K562 (cell line): Measurements from ENCODE around the gene TRIM14. TPM values are rescaled to one million over a fixed set of nuclear protein-coding genes. Genes with fewer than 3 reads are reported as not detected.
A peak's percentile ranks its signal among the peaks of the same experiment; 100 is the strongest.

Experiments used
- BRD9 ChIP-seq: fragments of 450-650 bp; IDR thresholded peaks from 2 replicates; pipeline ENCODE4 v1.6.1; 2018; ENCODE audit warnings: low read depth; ENCODE audit not compliant: partially characterized antibody
- HCFC1 ChIP-seq: IDR thresholded peaks from 2 replicates; pipeline ENCODE4 v1.6.1; 2012; ENCODE audit warnings: low read depth, low read length, improper control_type of control experiment
- KAT7 ChIP-seq: sonication (generic); formaldehyde crosslinking; IDR thresholded peaks from 2 replicates; pipeline ENCODE4 v1.8.0; 2022; ENCODE audit warnings: missing genetic modification reagents, mild to moderate bottlenecking, borderline replicate concordance
- MXI1 ChIP-seq: IDR thresholded peaks from 2 replicates; pipeline ENCODE4 v1.6.1; 2011; ENCODE audit warnings: low read depth, mild to moderate bottlenecking, improper control_type of control experiment, low read length
- MYBL2 ChIP-seq, 2 experiments: fragments of 450-650 bp in 1 of 2; sonication (generic) in 1 of 2; formaldehyde crosslinking in 1 of 2; IDR thresholded peaks; 2 replicates each; pipeline versions ENCODE4 v1.6.1 to v1.8.1; 2017 to 2022; ENCODE audit warnings: borderline replicate concordance in 1 of 2, inconsistent platforms in 1 of 2, low read depth in 1 of 2, mild to moderate bottlenecking in 1 of 2, missing genetic modification reagents in 1 of 2, moderate library complexity in 1 of 2
- RBM25 ChIP-seq: fragments of 200-400 bp; formaldehyde crosslinking; IDR thresholded peaks from 2 replicates; pipeline ENCODE4 v1.6.1; 2018; ENCODE audit warnings: low read length, low read depth, moderate library complexity; ENCODE audit not compliant: severe bottlenecking
- ZNF217 ChIP-seq: sonication (generic); formaldehyde crosslinking; IDR thresholded peaks from 2 replicates; pipeline ENCODE4 v1.8.0; 2022; ENCODE audit warnings: mild to moderate bottlenecking, missing genetic modification reagents
- ZNF449 ChIP-seq: fragments of 250-450 bp; sonication (Bioruptor Pico); IDR thresholded peaks from 2 replicates; pipeline ENCODE4 v1.8.0; 2022; ENCODE audit warnings: moderate library complexity, mild to moderate bottlenecking, inconsistent platforms
- ZNF561 ChIP-seq: fragments of 450-650 bp; formaldehyde crosslinking; conservative IDR thresholded peaks from 2 replicates; pipeline ENCODE4 v1.4.0; 2020; ENCODE audit warnings: mild to moderate bottlenecking, moderate library complexity
- ZSCAN29 ChIP-seq: fragments of 450-650 bp; IDR thresholded peaks from 2 replicates; pipeline ENCODE4 v1.6.1; 2017
- polyA plus RNA-seq, 8 experiments: library from polyadenylated mRNA; depleted of rRNA in 4 of 8; stranded (reverse) in 5 of 8; unstranded in 3 of 8; fragments of >200 nt; fragmentation: Nextera tagmentation in 2 of 8; fragmentation: Illumina TruSeq in 1 of 8; extraction: Ambion mirVana in 2 of 8; extraction: Trizol in 1 of 8; gene quantifications; 2 replicates each; pipeline versions ENCODE4 v1.2.1 to v1.2.3, GENCODE V29; 2011 to 2014; ENCODE audit warnings: inconsistent platforms in 1 of 8, missing spikeins in 1 of 8
- total RNA-seq, 7 experiments: library from RNA; depleted of rRNA in 6 of 7; stranded (reverse); fragments of >200 nt in 6 of 7; fragmentation: Illumina TruSeq in 2 of 7; extraction: Trizol in 2 of 7; gene quantifications; 2 replicates each; pipeline versions ENCODE4 v1.2.1 to v1.2.3, GENCODE V29; 2011 to 2021; ENCODE audit warnings: low replicate concordance in 1 of 7
- TF ChIP-seq, protein P1 (sequence below): fragments of 450-650 bp; IDR thresholded peaks from 2 replicates; pipeline ENCODE4 v1.6.1; 2016; ENCODE audit warnings: mild to moderate bottlenecking, moderate library complexity
- TF ChIP-seq, protein P2 (sequence below): sonication (generic); formaldehyde crosslinking; IDR thresholded peaks from 2 replicates; pipeline ENCODE4 v1.8.0; 2022; ENCODE audit warnings: mild to moderate bottlenecking, low read depth, missing genetic modification reagents

TRIM14 gene
- total and polyA plus RNA-seq, 9 of the 15 experiments (the other 6 are each of a cell fraction or from before 2014, with no cell fraction given): 7.6 to 41.0 (median 17.9) TPM

- peak; percentile 46 for TF ChIP-seq RBM25
- no peak for TF ChIP-seq ZNF561 (CRISPR knock-in tag)
- TF ChIP-seq KAT7 (CRISPR knock-in tag): no peak; the same call in 1 of the 2 replicates
- no peak for TF ChIP-seq ZNF217 (CRISPR knock-in tag)
- TF ChIP-seq MXI1: peak; percentile 78
- TF ChIP-seq MYBL2 (IDR thresholded peaks at IDR 0.05; ENCODE audit: low read depth): peak; percentile 97
- TF ChIP-seq MYBL2 (CRISPR knock-in tag; IDR thresholded peaks at IDR 0.05; ENCODE audit: borderline replicate concordance): no peak; the same call in 1 of the 2 replicates
- TF ChIP-seq, protein P1, sequence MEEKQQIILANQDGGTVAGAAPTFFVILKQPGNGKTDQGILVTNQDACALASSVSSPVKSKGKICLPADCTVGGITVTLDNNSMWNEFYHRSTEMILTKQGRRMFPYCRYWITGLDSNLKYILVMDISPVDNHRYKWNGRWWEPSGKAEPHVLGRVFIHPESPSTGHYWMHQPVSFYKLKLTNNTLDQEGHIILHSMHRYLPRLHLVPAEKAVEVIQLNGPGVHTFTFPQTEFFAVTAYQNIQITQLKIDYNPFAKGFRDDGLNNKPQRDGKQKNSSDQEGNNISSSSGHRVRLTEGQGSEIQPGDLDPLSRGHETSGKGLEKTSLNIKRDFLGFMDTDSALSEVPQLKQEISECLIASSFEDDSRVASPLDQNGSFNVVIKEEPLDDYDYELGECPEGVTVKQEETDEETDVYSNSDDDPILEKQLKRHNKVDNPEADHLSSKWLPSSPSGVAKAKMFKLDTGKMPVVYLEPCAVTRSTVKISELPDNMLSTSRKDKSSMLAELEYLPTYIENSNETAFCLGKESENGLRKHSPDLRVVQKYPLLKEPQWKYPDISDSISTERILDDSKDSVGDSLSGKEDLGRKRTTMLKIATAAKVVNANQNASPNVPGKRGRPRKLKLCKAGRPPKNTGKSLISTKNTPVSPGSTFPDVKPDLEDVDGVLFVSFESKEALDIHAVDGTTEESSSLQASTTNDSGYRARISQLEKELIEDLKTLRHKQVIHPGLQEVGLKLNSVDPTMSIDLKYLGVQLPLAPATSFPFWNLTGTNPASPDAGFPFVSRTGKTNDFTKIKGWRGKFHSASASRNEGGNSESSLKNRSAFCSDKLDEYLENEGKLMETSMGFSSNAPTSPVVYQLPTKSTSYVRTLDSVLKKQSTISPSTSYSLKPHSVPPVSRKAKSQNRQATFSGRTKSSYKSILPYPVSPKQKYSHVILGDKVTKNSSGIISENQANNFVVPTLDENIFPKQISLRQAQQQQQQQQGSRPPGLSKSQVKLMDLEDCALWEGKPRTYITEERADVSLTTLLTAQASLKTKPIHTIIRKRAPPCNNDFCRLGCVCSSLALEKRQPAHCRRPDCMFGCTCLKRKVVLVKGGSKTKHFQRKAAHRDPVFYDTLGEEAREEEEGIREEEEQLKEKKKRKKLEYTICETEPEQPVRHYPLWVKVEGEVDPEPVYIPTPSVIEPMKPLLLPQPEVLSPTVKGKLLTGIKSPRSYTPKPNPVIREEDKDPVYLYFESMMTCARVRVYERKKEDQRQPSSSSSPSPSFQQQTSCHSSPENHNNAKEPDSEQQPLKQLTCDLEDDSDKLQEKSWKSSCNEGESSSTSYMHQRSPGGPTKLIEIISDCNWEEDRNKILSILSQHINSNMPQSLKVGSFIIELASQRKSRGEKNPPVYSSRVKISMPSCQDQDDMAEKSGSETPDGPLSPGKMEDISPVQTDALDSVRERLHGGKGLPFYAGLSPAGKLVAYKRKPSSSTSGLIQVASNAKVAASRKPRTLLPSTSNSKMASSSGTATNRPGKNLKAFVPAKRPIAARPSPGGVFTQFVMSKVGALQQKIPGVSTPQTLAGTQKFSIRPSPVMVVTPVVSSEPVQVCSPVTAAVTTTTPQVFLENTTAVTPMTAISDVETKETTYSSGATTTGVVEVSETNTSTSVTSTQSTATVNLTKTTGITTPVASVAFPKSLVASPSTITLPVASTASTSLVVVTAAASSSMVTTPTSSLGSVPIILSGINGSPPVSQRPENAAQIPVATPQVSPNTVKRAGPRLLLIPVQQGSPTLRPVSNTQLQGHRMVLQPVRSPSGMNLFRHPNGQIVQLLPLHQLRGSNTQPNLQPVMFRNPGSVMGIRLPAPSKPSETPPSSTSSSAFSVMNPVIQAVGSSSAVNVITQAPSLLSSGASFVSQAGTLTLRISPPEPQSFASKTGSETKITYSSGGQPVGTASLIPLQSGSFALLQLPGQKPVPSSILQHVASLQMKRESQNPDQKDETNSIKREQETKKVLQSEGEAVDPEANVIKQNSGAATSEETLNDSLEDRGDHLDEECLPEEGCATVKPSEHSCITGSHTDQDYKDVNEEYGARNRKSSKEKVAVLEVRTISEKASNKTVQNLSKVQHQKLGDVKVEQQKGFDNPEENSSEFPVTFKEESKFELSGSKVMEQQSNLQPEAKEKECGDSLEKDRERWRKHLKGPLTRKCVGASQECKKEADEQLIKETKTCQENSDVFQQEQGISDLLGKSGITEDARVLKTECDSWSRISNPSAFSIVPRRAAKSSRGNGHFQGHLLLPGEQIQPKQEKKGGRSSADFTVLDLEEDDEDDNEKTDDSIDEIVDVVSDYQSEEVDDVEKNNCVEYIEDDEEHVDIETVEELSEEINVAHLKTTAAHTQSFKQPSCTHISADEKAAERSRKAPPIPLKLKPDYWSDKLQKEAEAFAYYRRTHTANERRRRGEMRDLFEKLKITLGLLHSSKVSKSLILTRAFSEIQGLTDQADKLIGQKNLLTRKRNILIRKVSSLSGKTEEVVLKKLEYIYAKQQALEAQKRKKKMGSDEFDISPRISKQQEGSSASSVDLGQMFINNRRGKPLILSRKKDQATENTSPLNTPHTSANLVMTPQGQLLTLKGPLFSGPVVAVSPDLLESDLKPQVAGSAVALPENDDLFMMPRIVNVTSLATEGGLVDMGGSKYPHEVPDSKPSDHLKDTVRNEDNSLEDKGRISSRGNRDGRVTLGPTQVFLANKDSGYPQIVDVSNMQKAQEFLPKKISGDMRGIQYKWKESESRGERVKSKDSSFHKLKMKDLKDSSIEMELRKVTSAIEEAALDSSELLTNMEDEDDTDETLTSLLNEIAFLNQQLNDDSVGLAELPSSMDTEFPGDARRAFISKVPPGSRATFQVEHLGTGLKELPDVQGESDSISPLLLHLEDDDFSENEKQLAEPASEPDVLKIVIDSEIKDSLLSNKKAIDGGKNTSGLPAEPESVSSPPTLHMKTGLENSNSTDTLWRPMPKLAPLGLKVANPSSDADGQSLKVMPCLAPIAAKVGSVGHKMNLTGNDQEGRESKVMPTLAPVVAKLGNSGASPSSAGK: peak; percentile 59; the same call in 1 of the 2 replicates
- peak; percentile 32; the same call in 1 of the 2 replicates for TF ChIP-seq HCFC1
- no peak for TF ChIP-seq ZSCAN29
- no peak for TF ChIP-seq ZNF449
- TF ChIP-seq, protein P2, sequence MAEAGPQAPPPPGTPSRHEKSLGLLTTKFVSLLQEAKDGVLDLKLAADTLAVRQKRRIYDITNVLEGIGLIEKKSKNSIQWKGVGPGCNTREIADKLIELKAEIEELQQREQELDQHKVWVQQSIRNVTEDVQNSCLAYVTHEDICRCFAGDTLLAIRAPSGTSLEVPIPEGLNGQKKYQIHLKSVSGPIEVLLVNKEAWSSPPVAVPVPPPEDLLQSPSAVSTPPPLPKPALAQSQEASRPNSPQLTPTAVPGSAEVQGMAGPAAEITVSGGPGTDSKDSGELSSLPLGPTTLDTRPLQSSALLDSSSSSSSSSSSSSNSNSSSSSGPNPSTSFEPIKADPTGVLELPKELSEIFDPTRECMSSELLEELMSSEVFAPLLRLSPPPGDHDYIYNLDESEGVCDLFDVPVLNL (CRISPR knock-in tag): no peak
- TF ChIP-seq BRD9: peak; percentile 41
Observed at GRCh38 chr9:98045234-98046179, 73.5 kb downstream of the TRIM14 start (continued).
